ENCODE data around the gene IFNAR1. TPM values are rescaled to one million over a fixed set of nuclear protein-coding genes. Genes with fewer than 3 reads are reported as not detected.
"Not testable (repeated sequence)": the region's sequence is repeated elsewhere in the genome, so short reads cannot be mapped to it uniquely, and the experiment has no call there.

IFNAR1 gene
- total RNA-seq, 4 donors from 2014 or later = 12.4 to 19.3 (median 15.5) TPM

- WGBS, 2 donors = 9 to 11% methylated on average over 6 to 11 of the region's 11 CpGs
- no peaks in the 10 kb centered on the region for H3K27me3 ChIP-seq
- TF ChIP-seq CTCF (IDR thresholded peaks at IDR 0.05) (no peak), POLR2A (IDR thresholded peaks at IDR 0.05) (peak in 2 of 4 donors; percentile 40 to 60)
- no peaks in the 10 kb centered on the region for H3K9me3 ChIP-seq
- intact Hi-C loops (cut with DNase I) = no loop called here
- no peaks in the 10 kb centered on the region for H3K36me3 ChIP-seq
- peak overlapping the region in 1 of 4 donors; percentile 22 for H3K4me3 ChIP-seq
- H3K27ac ChIP-seq = peak overlapping the region; percentile 88 to 90 (median 90)
- H3K4me1 ChIP-seq = peaks cover 23 to 68% (median 47%) of the 10 kb centered on the region in 3 donors
- peak; percentile 86 for DNase-seq
Measured at GRCh38 chr21:33380483-33380998, 55.8 kb downstream of the IFNAR1 start.

- DNase-seq; intact Hi-C loops (cut with DNase I); H3K36me3 ChIP-seq; H3K27me3 ChIP-seq; H3K9me3 ChIP-seq; H3K4me3 ChIP-seq: not testable (repeated sequence)
- Histone ChIP-seq H3K27ac (peak overlapping the region; percentile 69 to 90 (median 84)), H3K4me1 (peaks cover 23 to 68% (median 47%) of the 10 kb centered on the region in 3 donors)
- WGBS, 2 donors = 71 to 77% methylated on average over 5 to 6 of the region's 6 CpGs
Measured at GRCh38 chr21:33381381-33381780, 56.6 kb downstream of the IFNAR1 start.

- Histone ChIP-seq H3K4me3 (peak overlapping the region; percentile 3 to 48 (median 22)), H3K9me3 (no peaks in the 10 kb centered on the region), H3K4me1 (peaks cover 23 to 68% (median 47%) of the 10 kb centered on the region in 3 donors), H3K27ac (peak overlapping the region; percentile 79 to 91 (median 89)), H3K36me3 (no peaks in the 10 kb centered on the region), H3K27me3 (no peaks in the 10 kb centered on the region)
- intact Hi-C loops (cut with DNase I) = no loop called here
- WGBS, 2 donors = 9 to 19% methylated on average over 14 to 15 of the region's 20 CpGs
- peak; percentile 48 for DNase-seq
- TF ChIP-seq POLR2A (IDR thresholded peaks at IDR 0.05) (peak in 1 of 4 donors; percentile 47), CTCF (IDR thresholded peaks at IDR 0.05) (no peak)
Measured at GRCh38 chr21:33383056-33383888, 58.5 kb downstream of the IFNAR1 start.

- Histone ChIP-seq H3K9me3 (no peaks in the 10 kb centered on the region), H3K27ac (peak overlapping the region in 1 of 4 donors; percentile 3), H3K27me3 (no peaks in the 10 kb centered on the region), H3K4me1 (peaks cover 23 to 59% (median 40%) of the 10 kb centered on the region in 3 donors), H3K4me3 (no peak overlapping the region), H3K36me3 (no peaks in the 10 kb centered on the region)
- intact Hi-C loops (cut with DNase I) = no loop called here
- no peak for TF ChIP-seq CTCF (IDR thresholded peaks at IDR 0.05)
- TF ChIP-seq POLR2A (IDR thresholded peaks at IDR 0.05) = no peak
- no peak for DNase-seq
- 70 to 80% methylated on average over 12 to 16 of the region's 17 CpGs for WGBS, 2 donors
Measured at GRCh38 chr21:33384841-33385331, 60.1 kb downstream of the IFNAR1 start.

- no peak for DNase-seq
- H3K4me3 ChIP-seq = no peak overlapping the region
- H3K9me3 ChIP-seq = no peaks in the 10 kb centered on the region
- H3K36me3 ChIP-seq = no peaks in the 10 kb centered on the region
- WGBS, 2 donors = 86 to 87% methylated on average over 5 to 6 of the region's 6 CpGs
- H3K4me1 ChIP-seq = peaks cover 17 to 59% (median 38%) of the 10 kb centered on the region in 3 donors
- TF ChIP-seq CTCF (IDR thresholded peaks at IDR 0.05) (peak in 1 of 6 experiments; percentile 31), POLR2A (IDR thresholded peaks at IDR 0.05) (no peak)
- H3K27me3 ChIP-seq = no peaks in the 10 kb centered on the region
- H3K27ac ChIP-seq = no peak overlapping the region
- intact Hi-C loops (cut with DNase I) = no loop called here
Measured at GRCh38 chr21:33386222-33386784, 61.5 kb downstream of the IFNAR1 start.
